HG03558 (cell line): Measurements from ENCODE around the gene ARHGAP10.
A peak's percentile ranks its signal among the peaks of the same experiment; 100 is the strongest.
"Not testable (repeated sequence)": the region's sequence is repeated elsewhere in the genome, so short reads cannot be mapped to it uniquely, and the experiment has no call there.

Experiments
- ATAC-seq: cut with Tn5 transposase; IDR thresholded peaks from one replicate; pipeline ENCODE4 v1.9.1; 2021; ENCODE audit warnings: moderate number of reproducible peaks; ENCODE audit not compliant: unreplicated experiment; ENCODE audit errors: extremely low read depth

Gene ARHGAP10

DNA sequence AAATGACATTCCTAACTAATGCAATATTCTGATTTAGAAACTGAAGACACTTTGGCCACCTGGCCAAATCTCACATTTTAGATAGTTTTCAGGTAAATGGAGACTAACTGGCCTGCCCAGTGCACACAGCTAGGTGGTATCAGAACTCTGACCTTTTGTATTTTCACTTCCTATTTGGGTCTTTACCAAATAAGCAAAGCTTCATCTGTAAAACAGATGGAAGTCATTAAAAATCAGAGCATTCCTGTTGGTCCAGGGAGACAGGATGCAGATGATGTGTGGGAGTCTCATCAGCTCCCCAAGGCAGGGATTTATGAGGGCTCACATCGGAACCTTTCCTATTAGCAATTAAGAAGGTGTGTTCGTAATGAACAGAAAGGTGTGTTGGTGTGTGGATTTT, 57.7 kb downstream of the ARHGAP10 start:
- ATAC-seq: no peak

DNA sequence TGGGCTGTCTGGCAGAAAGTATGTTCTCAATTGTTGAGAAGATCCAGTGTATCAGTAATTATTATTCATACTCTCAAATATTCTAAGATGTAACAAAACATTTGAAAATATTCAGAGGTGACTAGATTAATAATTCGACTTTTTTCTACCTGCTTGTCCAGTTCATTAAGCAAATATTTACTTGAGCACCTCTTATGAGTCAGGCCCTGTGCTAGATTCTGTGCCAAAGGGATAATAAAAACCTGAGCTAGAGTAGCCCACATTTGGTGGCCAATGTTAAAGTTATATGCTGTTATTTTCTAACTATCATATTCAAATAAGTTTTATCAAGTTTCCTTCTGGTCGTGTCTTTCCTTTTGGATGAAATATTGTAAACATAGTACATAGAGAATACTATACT, 58.5 kb downstream of the ARHGAP10 start:
- ATAC-seq: no peak

DNA sequence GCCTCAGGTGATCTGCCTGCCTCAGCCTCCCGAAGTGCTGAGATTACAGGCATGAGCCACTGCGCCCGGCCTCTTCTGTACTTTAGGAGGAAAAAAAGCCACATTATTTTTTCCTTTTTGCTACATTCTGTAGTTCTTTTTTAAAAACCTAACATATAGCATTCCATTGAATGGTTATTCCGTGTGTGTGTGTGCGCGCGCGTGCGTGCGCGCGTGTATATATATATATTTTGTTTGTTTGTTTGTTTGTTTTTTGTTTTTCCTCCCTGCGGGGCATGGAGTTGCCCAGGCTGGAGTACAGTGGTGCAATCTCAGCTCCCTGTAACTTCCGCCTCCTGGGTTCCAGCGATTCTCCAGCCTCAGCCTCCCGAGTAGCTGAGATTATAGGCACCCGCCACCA, 59.5 kb downstream of the ARHGAP10 start:
- ATAC-seq: no peak

DNA sequence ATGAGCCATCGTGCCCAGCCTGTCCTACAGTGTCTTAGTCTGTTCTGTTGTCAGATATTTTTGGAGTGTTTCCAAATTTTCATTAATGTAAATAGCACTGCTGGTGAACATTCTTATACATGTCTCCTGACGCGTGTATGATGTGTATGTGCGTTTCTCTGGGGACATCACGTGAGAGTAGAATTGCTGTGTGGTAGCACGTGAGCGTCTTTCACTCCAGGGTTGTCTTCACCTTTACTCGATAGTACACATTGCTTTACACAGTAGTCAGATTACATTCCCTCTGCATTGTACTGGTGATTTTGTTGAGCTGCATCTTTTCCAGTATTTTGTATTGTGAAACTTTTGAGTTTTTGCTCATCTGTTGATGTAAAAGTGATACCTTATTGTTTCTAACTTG, 60.0 kb downstream of the ARHGAP10 start:
- ATAC-seq: no peak

DNA sequence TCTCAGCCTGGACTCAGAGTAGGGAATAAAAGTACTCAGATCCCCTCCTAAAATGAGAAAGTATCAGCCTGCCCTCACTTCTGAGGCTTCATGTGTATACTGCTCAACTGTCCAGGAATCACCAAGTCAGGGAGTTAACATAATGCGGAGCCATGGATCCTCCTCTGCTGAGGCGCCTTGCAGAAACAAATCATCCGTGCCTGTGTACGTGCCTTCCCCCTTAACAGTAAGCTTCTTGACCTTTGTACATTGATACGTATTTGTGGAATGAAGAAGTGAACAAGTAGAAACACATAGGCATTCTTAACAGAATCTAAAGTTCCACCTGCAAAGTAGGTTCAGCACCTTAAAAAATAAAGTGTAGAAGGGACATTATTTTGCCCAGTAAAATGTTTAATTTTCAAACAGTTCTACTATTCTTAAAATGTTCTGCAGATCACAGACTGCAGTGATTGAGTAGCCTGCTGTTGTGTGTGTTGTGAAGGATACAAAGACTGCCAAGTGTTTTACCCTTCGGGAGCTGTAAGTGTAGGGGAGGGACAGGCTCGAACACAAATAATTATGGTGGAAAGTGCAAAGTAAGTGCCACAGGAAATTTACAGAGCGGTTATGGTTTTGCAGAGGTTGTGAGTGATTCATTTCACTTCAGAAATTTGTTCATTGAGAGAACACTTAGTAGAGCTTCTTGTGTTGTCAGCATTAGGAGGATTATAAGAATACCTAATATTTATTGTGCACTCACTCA, 61.9 kb downstream of the ARHGAP10 start:
- ATAC-seq: no peak

DNA sequence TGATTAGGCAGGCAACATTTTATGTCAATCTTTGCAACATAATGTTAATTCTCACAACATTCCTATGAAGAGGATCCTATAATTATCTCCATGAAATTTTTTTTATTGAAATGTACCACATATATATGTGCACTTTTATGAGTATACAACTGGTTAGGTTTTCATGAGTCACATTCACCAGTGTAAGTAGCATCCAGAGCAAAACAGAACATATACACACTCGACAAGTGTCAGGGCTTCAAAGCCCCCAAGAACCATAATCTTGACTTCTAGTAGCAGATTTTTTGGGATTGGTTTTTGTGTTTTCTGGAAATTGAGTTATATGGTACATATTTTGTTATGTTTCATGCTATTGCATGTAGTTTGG, 62.4 kb downstream of the ARHGAP10 start:
- ATAC-seq: no peak

DNA sequence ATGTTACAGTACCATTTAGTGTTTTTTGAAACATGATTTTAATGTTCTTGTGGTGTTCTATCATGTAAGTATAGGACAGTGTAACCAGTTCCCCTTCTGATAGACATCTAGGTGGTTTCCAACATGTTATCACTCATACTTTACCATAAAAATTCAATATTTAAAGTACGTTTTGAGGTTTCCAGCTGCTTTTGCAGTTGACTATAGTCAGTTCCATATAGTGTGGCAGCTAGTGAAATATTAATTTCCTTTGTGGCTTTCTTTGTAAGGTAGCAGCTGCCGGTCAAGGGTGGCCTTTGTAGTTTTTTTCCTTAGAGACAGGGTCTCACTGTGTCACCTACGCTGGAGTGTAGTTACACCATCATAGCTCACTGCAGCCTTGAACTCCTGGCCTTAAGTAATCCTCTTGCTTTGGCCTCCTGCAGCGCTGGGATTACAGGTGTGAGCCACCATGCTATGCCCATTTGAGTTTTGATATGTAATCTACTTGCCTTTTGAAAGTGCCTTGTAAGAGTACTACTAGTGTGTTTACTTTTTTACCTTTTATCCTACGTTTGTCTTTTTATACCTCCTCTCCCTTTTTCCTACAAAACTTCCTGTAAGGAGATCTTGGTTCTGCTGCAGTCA, 63.0 kb downstream of the ARHGAP10 start:
- ATAC-seq: peak; percentile 76

DNA sequence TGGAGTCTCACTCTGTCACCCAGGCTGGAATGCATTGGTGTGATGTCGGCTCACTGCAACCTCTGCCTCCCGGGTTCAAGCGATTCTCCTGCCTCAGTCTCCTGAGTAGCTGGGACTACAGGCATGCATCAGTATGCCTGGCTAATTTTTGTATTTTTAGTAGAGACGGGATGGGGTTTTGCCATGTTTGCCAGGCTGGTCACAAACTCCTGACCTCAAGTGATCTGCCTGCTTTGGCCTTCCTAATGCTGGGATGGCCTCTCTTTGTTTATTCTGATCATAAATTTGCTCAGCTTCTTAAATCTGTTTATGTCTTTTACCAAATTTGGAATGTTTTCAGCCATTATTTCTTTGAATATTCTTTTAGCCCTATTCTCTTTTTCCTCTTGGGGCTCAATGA, 67.2 kb downstream of the ARHGAP10 start:
- not testable (repeated sequence) for ATAC-seq

DNA sequence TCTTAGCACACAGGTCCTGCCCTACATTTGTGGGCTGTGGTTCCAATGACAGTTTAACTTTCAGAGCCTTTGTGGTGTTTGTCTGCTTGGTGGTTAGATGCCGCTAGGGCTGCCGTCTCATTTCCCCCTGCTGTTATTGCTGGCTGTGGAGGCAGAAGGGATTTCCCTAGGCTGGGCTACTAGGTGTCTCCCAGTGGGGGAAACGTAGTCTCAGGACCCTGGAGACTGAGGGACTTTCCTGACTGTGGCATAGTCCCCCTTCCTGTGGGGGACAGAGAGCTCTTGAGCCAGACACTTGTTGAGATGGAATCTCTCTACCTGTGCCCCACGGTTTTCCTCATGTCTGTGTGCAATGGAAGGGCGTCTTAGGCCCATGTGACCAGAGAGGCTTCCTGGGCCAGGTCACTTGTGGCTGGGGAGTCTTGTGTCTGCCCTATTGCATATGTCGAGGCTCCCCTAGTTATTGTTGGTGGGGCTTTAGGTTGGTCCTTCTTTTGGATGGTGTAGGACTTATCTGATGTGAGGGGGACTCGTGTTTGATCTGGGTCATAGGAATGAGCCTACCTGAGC, 68.2 kb downstream of the ARHGAP10 start:
- ATAC-seq: peak; percentile 96

DNA sequence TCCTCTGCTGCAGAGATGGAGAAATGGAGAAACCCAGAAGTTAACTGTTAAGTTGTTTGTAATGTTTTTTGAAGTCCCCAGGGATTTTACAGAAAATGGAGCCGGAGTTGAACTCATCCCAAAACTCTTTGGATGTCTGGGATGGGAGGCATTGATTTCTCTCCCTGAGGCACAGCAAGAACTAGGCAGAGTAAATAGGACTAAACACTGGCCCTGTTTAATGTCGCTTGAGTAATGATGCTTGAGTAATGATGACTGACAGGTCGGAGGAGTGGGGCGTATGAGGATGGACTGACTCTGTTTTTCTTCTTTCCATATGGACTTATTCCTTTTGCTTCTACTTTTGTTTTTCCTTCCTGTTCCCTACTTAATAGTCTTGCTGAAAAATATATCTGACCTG, 69.9 kb downstream of the ARHGAP10 start:
- ATAC-seq: no peak

DNA sequence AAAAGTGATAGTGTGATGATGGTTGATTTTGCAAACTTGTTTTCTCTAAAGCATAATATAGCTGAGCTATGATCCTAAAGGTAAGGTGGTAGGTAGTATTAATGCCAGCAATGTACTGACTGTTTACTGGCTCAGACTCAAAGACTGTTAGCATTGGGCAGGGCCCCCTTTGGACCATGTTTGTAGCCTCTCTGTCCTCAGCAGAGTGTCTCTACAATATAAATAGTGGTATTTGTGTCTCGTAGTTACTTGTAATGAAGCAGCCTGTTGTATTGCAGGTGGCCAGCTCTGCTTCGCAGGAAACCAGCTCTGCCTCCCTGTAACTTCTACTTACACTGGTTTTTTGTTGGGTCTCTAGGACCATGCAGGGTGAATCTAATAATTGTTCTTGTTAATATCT, 70.5 kb downstream of the ARHGAP10 start:
- no peak for ATAC-seq

DNA sequence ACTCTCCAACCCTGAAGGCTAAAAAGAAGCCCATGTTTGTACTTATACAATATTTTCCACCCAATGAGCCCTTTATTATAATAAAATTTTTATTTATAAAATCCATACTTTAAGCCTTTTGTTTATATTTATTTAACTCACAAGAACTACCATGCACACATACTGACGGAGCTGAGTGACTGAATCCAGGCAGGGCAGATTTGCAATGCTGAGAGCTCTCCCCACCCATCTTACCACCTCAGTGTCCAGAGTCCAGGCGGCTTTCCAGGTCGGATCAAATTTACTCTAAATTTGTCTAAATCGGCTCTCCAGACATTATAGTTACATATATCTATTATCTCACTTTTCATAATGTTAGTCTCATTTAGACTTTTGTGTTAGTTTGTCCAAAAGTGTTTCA, 74.1 kb downstream of the ARHGAP10 start:
- ATAC-seq: no peak

DNA sequence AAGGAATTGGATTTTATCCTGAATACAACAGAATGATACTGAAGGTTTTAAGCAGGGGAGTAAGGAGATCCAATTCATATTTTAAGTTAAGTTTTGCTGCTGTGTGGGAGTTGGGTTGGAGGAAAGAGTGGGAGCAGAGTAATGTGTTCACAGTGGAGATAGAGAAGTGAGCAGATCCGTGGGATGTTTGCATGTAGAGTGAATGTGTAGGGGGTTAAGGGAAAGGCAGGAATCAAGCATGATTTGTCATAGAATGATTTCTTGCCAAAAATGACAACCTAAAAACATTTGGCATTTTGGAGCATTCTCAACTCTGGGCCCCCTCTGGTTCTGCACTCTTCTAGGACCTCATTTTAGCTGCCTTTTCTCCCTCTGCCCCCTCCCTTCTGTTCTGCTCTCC, 76.6 kb downstream of the ARHGAP10 start:
- no peak for ATAC-seq

DNA sequence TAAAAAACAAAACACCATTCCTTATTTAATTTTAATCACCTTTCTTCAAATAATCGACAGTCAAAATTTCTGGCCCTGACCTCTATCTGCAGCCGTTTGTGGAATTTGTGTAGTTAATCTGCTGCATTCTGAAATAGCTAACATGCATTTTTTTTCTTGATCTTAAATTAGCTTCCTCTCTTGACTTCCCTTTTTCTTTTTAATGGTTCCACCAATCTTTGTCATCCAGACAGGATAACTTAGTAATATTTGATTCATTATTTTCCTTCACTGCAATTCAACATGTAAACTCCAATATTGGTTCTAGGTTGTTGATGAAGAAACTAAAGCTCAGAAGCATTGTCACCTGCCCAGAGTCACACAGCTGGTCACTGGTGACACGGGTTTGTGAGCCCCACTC, 77.3 kb downstream of the ARHGAP10 start:
- no peak for ATAC-seq

DNA sequence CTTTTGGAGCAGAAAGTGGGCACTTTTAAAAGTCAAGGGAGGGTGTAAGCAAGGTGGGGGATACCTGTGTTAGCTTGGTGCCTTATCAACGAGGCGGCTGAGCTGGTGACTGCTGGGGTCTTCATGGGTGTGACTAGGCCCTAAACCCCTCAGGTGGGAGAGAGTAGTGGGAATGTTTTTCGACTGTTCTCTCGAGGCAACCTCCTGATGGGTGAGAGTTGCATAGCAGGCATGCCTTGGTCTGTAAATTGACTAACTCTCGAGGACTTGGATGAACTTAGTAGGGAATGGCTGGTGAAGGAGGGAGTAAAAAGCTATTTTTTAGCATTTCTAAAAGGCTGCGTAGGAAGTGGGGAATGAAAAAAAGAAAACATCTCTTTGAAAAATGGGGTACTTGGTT, 80.0 kb downstream of the ARHGAP10 start:
- ATAC-seq: no peak

DNA sequence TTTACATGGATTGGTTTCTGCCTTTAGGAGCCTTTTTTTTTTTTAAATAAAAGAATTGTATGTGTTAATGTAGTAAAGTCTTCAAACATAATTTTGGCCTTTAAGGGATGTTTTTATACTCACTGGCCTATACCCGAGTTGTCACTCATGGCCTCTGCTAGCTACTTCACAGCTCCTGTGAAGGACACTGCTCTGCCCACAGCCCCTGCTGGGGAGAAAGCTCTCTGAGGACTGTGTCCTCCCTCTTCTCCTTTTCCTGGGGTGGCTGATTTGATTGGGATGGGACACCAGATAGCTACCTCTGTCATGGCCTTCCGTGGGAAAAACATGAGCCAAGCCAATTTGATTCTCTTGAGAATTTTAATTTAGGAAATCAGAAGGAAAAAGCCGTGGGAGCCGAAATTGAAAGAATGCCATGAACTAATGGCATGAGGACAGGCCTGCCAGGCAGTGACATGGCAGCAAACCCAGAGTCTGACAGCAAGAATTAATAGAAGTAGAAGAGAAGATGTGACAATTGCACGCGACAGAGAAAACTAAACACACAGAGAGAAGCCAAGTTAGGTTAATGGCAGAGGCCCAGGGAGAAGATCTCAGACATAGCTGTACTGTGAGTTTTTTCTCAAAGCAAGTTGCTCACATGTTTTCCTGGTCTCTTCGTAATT, 81.4 kb downstream of the ARHGAP10 start:
- ATAC-seq: no peak

DNA sequence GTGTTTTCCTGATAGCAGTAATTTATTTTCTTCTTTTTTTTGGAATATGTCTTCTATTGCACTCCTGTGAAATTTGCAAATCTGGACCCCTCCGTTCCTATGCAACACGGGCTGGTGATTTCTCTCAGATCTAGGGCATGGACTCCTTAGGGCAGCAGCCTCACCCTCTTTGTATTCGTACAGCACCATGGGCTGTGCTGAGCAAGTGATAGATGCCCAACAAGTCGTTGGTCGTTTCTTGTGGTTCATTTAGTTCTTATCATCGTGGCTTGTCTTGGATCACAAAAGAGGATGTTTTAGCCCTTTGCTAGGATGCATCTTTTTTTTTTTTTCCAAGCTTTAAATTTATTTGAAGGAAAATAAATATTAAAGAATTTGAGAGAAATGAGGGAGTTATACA, 82.1 kb downstream of the ARHGAP10 start:
- no peak for ATAC-seq

DNA sequence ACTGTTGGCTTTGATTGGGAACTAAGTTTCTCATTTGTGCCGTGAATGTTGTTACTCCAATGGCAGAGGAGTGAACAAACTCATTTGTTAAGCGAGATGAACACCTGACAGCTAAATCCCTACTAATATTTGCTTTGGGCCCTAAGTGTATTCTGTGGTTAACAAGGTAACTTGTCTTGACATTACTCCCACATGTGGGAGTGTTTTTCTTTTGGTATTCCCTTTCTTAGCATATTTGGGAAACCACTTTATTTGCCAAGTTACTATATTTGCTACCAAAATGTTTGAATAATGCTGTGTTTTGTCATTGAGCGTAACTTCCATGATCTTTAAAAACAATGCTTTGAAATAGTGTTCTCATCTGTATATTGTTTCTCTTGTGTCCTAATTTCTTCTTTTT, 82.5 kb downstream of the ARHGAP10 start:
- no peak for ATAC-seq

DNA sequence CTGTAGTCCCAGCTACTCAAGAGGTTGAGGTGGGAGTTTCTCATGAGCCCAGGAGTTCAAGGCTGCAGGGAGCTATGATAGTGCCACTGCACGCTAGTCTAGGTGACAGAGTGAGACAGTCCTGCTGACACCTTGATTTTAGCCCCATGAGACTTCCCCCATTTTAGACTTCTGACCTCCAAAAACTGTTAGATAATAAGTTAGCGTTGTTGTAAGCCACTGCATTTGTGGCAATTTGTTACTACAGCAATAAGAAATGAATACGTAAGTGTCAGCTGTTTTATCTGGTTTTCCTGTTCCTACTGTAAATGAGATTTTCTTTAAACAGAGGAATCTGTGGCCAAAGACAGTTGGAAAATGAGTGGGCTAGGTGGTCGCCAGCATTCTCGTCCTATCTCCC, 83.9 kb downstream of the ARHGAP10 start:
- ATAC-seq: no peak

DNA sequence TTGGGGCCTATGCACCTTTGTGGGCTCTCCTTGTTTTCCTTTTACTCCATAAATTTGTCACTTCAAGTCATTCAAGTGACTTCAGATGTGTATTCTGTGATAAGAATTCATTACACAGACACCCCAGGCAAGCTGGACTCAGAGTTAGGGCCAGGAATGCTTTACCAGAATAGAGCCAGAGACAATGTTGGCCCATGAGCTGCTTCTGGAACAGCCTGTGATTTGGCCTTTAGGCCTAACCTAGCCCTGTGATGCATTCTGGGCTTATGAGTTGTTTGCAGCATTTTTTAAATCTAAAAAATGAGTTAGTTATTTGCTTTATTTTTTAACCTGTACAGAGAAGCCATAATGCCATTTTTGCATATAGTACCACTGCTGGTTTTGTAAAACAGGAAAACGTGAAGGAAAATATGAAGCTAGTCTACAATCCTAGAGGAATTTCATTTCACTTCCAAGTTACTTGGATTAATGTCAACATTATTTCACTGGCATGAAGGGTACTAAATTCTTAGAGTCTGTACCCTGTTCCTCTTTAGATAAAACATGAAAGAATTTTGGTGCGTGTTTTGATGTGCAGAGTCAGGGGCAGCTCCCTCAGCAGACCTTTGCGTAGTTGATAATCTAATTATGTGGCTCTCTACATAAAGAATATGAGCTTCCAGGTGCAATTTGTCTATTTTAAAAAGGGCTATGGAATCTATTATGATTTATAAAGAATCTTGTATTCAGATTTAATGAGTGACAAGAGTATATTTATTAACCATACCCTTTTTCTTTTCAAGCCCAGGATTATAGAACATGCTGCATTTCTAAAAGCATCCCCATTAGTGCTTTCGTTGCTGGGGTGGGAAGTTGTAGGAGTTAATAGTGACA, 84.7 kb downstream of the ARHGAP10 start:
- ATAC-seq: no peak
